GM12878 (cell line): ENCODE results near the gene CUEDC1. TPM values are rescaled to one million over a fixed set of nuclear protein-coding genes. Genes with fewer than 3 reads are reported as not detected.

Experiments used
- ATAC-seq: fragments of 200-7000 bp; cut with Tn5 transposase; 3 replicates; pipeline ENCODE4 v1.9.1; 2020; ENCODE audit warnings: mild to moderate bottlenecking, moderate library complexity
- BruUV-seq: library from RNA; stranded (reverse); fragments of 400-500 nt; replicated peaks from 2 replicates; lab custom pipeline; 2021; lab: Mats Ljungman, UMichigan
- CTCF ChIA-PET: fragments of 300-600 bp; sonication (Branson Sonifier 250); formaldehyde crosslinking; extraction: SDS; loops from one replicate; lab custom pipeline; 2021; ENCODE audit warnings: inconsistent platforms; lab: Yijun Ruan, JAX
- POLR2A ChIA-PET: fragments of 350-600 bp; formaldehyde crosslinking; extraction: SDS; loops from one replicate; lab custom pipeline; 2021; ENCODE audit warnings: inconsistent platforms; lab: Charles Lee
- RAD21 ChIA-PET: fragments of 300-600 bp; sonication (Branson Sonifier 250); formaldehyde crosslinking; loops from one replicate; lab custom pipeline; 2023; ENCODE audit warnings: antibody characterized with exemption; ENCODE audit not compliant: unreplicated experiment; lab: Charles Lee
- SMC1A ChIA-PET: fragments of 300-600 bp; sonication (Branson Sonifier 250); formaldehyde crosslinking; loops from one replicate; lab custom pipeline; 2023; ENCODE audit not compliant: unreplicated experiment, uncharacterized antibody; lab: Charles Lee
- DNase-seq: peaks from one replicate; pipeline ENCODE4 v3.0.0-alpha.2; 2011; ENCODE audit warnings: low read depth, low spot score
- FAIRE-seq: peaks from 3 replicates; lab custom pipeline; 2011; peaks lifted over from hg19 to GRCh38; lab: Jason Lieb, UNC
- H2AFZ ChIP-seq: 2 replicates; pipeline ENCODE4 v1.6.0; 2011; ENCODE audit warnings: low read depth, low read length, control low read depth; ENCODE audit not compliant: control insufficient read depth
- H3K27ac ChIP-seq: 2 replicates; pipeline ENCODE4 v1.5.1; 2011; ENCODE audit warnings: control low read depth; ENCODE audit not compliant: control insufficient read depth, insufficient read depth
- H3K27me3 ChIP-seq, 2 experiments: replicated peaks in 1 of 2; 2 replicates each; pipeline versions ENCODE4 v1.6.0 to v1.6.1; 2011; ENCODE audit warnings: low read length in 1 of 2; ENCODE audit not compliant: control insufficient read depth in 2 of 2, insufficient read depth in 2 of 2
- H3K36me3 ChIP-seq, 2 experiments: 2 replicates each; pipeline ENCODE4 v1.5.1; 2011; ENCODE audit warnings: low read length in 1 of 2; ENCODE audit not compliant: control insufficient read depth in 2 of 2, insufficient read depth in 2 of 2
- H3K4me1 ChIP-seq: 2 replicates; pipeline ENCODE4 v1.6.1; 2011; ENCODE audit warnings: mild to moderate bottlenecking, low read length, moderate library complexity, mixed read lengths; ENCODE audit not compliant: control insufficient read depth, insufficient read depth
- H3K4me2 ChIP-seq: 2 replicates; pipeline ENCODE4 v1.6.0; 2011; ENCODE audit warnings: control low read depth; ENCODE audit not compliant: control insufficient read depth, insufficient read depth
- H3K4me3 ChIP-seq: fragments of 200-600 bp; sonication (generic); 2 replicates; pipeline ENCODE4 v1.5.1; 2016
- H3K79me2 ChIP-seq: 2 replicates; pipeline ENCODE4 v1.6.0; 2011; ENCODE audit warnings: low read length; ENCODE audit not compliant: control insufficient read depth, insufficient read depth
- H3K9ac ChIP-seq: 2 replicates; pipeline ENCODE4 v1.8.0; 2011; ENCODE audit warnings: low read length, control low read depth, mixed read lengths; ENCODE audit not compliant: control insufficient read depth, insufficient read depth
- H3K9me3 ChIP-seq: replicated peaks from 3 replicates; pipeline ENCODE4 v1.5.1; 2011; ENCODE audit warnings: mild to moderate bottlenecking, low read length; ENCODE audit not compliant: control insufficient read depth, insufficient read depth
- H4K20me1 ChIP-seq: 2 replicates; pipeline ENCODE4 v1.6.0; 2011; ENCODE audit not compliant: control insufficient read depth, insufficient read depth
- ASH2L ChIP-seq: fragments of 300-600, 200-600 bp; sonication (generic); IDR thresholded peaks from 2 replicates; pipeline ENCODE4 v1.6.1; 2017; ENCODE audit warnings: low read depth, mild to moderate bottlenecking, borderline replicate concordance
- BCL3 ChIP-seq: IDR thresholded peaks from 2 replicates; pipeline ENCODE4 v1.6.1; 2011; ENCODE audit warnings: borderline replicate concordance, low read depth, mild to moderate bottlenecking, moderate library complexity, low read length; ENCODE audit not compliant: insufficient read depth, poor library complexity, severe bottlenecking
- BRCA1 ChIP-seq: IDR thresholded peaks from 2 replicates; pipeline ENCODE4 v1.6.1; 2011; ENCODE audit warnings: low read depth, low read length, improper control_type of control experiment
- CBX5 ChIP-seq: sonication (generic); IDR thresholded peaks from 2 replicates; pipeline ENCODE4 v1.6.1; 2016; ENCODE audit warnings: low read depth, moderate library complexity, mild to moderate bottlenecking, inconsistent platforms
- EP300 ChIP-seq, 2 experiments: fragments of 150-350 bp in 1 of 2; IDR thresholded peaks; 2 replicates each; pipeline ENCODE4 v1.6.1; 2011 to 2012; ENCODE audit warnings: low read depth in 2 of 2, low read length in 2 of 2, borderline replicate concordance in 1 of 2, improper control_type of control experiment in 1 of 2, inconsistent platforms in 1 of 2; ENCODE audit not compliant: control insufficient read depth in 1 of 2
- HDAC6 ChIP-seq: fragments of 200-600 bp; sonication (generic); IDR thresholded peaks from one replicate; pipeline ENCODE4 v1.8.0; 2017; ENCODE audit warnings: antibody characterized with exemption; ENCODE audit not compliant: unreplicated experiment
- IKZF1 ChIP-seq: fragments of 450-650 bp; conservative IDR thresholded peaks from 2 replicates; pipeline ENCODE4 v1.6.1; 2017; ENCODE audit warnings: antibody characterized with exemption, mild to moderate bottlenecking
- JUNB ChIP-seq: IDR thresholded peaks from 2 replicates; pipeline ENCODE4 v1.6.1; 2016; ENCODE audit warnings: antibody characterized with exemption, mild to moderate bottlenecking
- MTA2 ChIP-seq: fragments of 450-650 bp; IDR thresholded peaks from 2 replicates; pipeline ENCODE4 v1.6.1; 2016; ENCODE audit warnings: low read depth, mild to moderate bottlenecking, moderate library complexity
- NRF1 ChIP-seq: conservative IDR thresholded peaks from 2 replicates; pipeline ENCODE4 v1.6.1; 2011; ENCODE audit warnings: mild to moderate bottlenecking, low read depth, low read length, improper control_type of control experiment
- PAX8 ChIP-seq: fragments of 450-650 bp; IDR thresholded peaks from 2 replicates; pipeline ENCODE4 v1.6.1; 2017; ENCODE audit warnings: mild to moderate bottlenecking, moderate library complexity
- PML ChIP-seq: IDR thresholded peaks from 2 replicates; pipeline ENCODE4 v1.6.1; 2012; ENCODE audit warnings: low read length, inconsistent platforms
- POLR2AphosphoS5 ChIP-seq: IDR thresholded peaks from 2 replicates; pipeline ENCODE4 v1.6.1; 2011; ENCODE audit warnings: mild to moderate bottlenecking, low read length, inconsistent platforms
- SMARCA5 ChIP-seq: fragments of 450-650 bp; IDR thresholded peaks from 2 replicates; pipeline ENCODE4 v1.6.1; 2017; ENCODE audit warnings: mild to moderate bottlenecking
- STAT3 ChIP-seq: IDR thresholded peaks from 2 replicates; pipeline ENCODE4 v1.6.1; 2011; ENCODE audit warnings: low read depth, low read length, improper control_type of control experiment
- TARDBP ChIP-seq: IDR thresholded peaks from 2 replicates; pipeline ENCODE4 v1.6.1; 2016; ENCODE audit warnings: borderline replicate concordance
- TCF12 ChIP-seq: IDR thresholded peaks from 2 replicates; pipeline ENCODE4 v1.6.1; 2011; ENCODE audit warnings: low read depth, mild to moderate bottlenecking, low read length
- TCF3 ChIP-seq: IDR thresholded peaks from 2 replicates; pipeline ENCODE4 v1.6.1; 2012; ENCODE audit warnings: low read depth, mild to moderate bottlenecking, low read length, borderline replicate concordance; ENCODE audit not compliant: insufficient read depth
- ZNF207 ChIP-seq: fragments of 450-650 bp; IDR thresholded peaks from 2 replicates; pipeline ENCODE4 v1.6.1; 2014; ENCODE audit warnings: antibody characterized with exemption, mild to moderate bottlenecking, borderline replicate concordance
- WGBS: methylation state at CpG from one replicate; pipeline ENCODE4 v1.1.6; 2016; ENCODE audit warnings: low lambda C conversion rate; ENCODE audit not compliant: insufficient replicate concordance, insufficient coverage; ENCODE audit errors: missing lambda C conversion rate; 5-methylcytosine and 5-hydroxymethylcytosine counted together
- in situ Hi-C: fragments of 300-500 bp; cut with MboI; formaldehyde crosslinking; loops from 9 replicates; pipeline ENCODE4 v1.14.3; 2018; ENCODE audit warnings: mixed read lengths
- intact Hi-C: fragments of 100-400 bp; cut with micrococcal nuclease; formaldehyde crosslinking; loops from one replicate; pipeline ENCODE4 v1.14.2; 2022; ENCODE audit not compliant: unreplicated experiment
- polyA plus RNA-seq, 11 experiments: library from polyadenylated mRNA; depleted of rRNA in 4 of 11; unstranded in 6 of 11; stranded (reverse) in 5 of 11; fragments of >200 nt; fragmentation: Nextera tagmentation in 4 of 11; fragmentation: Illumina TruSeq in 1 of 11; extraction: Ambion mirVana in 4 of 11; extraction: Trizol in 1 of 11; gene quantifications; 1 replicate in 1 of 11; 2 replicates in 10 of 11; pipeline versions ENCODE4 v1.2.1 to v1.2.3, GENCODE V29; 2011 to 2016; ENCODE audit warnings: inconsistent platforms in 2 of 11, missing spikeins in 2 of 11, low read depth in 1 of 11
- total RNA-seq, 4 experiments: library from RNA; depleted of rRNA in 3 of 4; stranded (reverse); fragments of >200 nt in 3 of 4; fragmentation: Illumina TruSeq in 1 of 4; extraction: Trizol in 1 of 4; gene quantifications; 2 replicates each; pipeline versions ENCODE4 v1.2.1 to v1.2.3, GENCODE V29; 2013 to 2021

The CUEDC1 gene
- total and polyA plus RNA-seq, 10 of the 15 experiments (the other 5 are each of a cell fraction or from before 2014, with no cell fraction given): 0.24 to 7.4 (median 1.8) TPM

GRCh38 chr17:57817299-57817698 is 137.9 kb downstream of the CUEDC1 start:
- intact Hi-C loops (no loop called here), in situ Hi-C loops (no loop called here)
- no peak overlapping the region for H2AFZ ChIP-seq
- ChIA-PET CTCF (interaction anchor here (0.6 to 7.2 kb wide), 4 partner anchors 14 to 36 kb away, joined by 3 to 55 read pairs (median 5); no protein-coding TSS in a partner anchor), RAD21 (no interaction called here), SMC1A (no interaction called here), POLR2A (no interaction called here)
- FAIRE-seq (no peak), DNase-seq (no peak), ATAC-seq (no peak)
- BruUV-seq: no TSS peak
- WGBS: 69% methylated on average over 4 of the region's 4 CpGs
- H3K79me2 ChIP-seq: no peaks in the 10 kb centered on the region
- no peaks in the 10 kb centered on the region; a peak in 1 of 4 replicates for H3K27me3 ChIP-seq
- H3K4me1 ChIP-seq: no peaks in the 10 kb centered on the region
- no peak overlapping the region for H3K4me3 ChIP-seq
- H3K4me2 ChIP-seq: no peak overlapping the region
- H3K9ac ChIP-seq: no peak overlapping the region
- no peaks in the 10 kb centered on the region for H3K9me3 ChIP-seq
- H3K27ac ChIP-seq: no peak overlapping the region
- no peaks in the 10 kb centered on the region for H3K36me3 ChIP-seq
- TF ChIP-seq TARDBP: no peak
- no peak for TF ChIP-seq ASH2L
- TF ChIP-seq PAX8: no peak
- TF ChIP-seq POLR2AphosphoS5: no peak
- no peak for TF ChIP-seq CBX5
- TF ChIP-seq BRCA1: no peak
- no peak for TF ChIP-seq NRF1
- no peak for TF ChIP-seq JUNB
- TF ChIP-seq EP300 (IDR thresholded peaks at IDR 0.05; ENCODE audit: borderline replicate concordance in 1 of 2, control insufficient read depth in 1 of 2, low read depth in 2 of 2, low read length in 2 of 2): no peak
- TF ChIP-seq MTA2: no peak
- TF ChIP-seq IKZF1: no peak
- TF ChIP-seq PML: no peak
- no peak for TF ChIP-seq SMARCA5
- no peak for TF ChIP-seq BCL3
- no peak for TF ChIP-seq HDAC6
- TF ChIP-seq STAT3: no peak
- no peak for TF ChIP-seq ZNF207
- no peak for TF ChIP-seq TCF12
- TF ChIP-seq TCF3: no peak
- H4K20me1 ChIP-seq: no peaks in the 10 kb centered on the region
